Measurements from ENCODE around the gene NEB. TPM values are rescaled to one million over a fixed set of nuclear protein-coding genes. Genes with fewer than 3 reads are reported as not detected.
"Not testable (repeated sequence)": the region's sequence is repeated elsewhere in the genome, so short reads cannot be mapped to it uniquely, and the experiment has no call there.

The NEB gene
- polyA plus RNA-seq, 2 of the 4 experiments (the other 2 are of a cell fraction), result 0.67 to 4.4 TPM

DNA sequence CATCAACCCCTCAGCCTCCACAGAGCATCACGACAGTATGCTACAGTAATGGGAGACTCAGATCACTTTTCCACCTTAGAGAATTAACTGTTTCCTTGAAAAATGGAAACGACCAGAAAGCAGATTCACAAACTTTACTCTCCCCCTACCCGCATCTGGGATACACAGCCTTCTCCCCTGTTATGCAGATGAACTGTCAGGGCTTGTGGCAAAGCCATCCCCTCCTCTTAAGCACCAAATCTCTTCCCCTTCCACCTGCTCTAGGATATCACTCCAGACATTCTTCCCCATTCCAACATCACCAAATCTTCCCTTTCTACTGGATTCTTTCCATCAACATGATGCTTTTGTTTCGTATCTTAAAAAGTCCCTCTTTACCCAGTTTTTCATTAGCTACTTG is 26.4 kb downstream of the NEB start (continued):
- TF ChIP-seq RAD21 (conservative IDR thresholded peaks at IDR 0.05 in 1 of 2, IDR thresholded peaks at IDR 0.05 in 1 of 2), result no peak

DNA sequence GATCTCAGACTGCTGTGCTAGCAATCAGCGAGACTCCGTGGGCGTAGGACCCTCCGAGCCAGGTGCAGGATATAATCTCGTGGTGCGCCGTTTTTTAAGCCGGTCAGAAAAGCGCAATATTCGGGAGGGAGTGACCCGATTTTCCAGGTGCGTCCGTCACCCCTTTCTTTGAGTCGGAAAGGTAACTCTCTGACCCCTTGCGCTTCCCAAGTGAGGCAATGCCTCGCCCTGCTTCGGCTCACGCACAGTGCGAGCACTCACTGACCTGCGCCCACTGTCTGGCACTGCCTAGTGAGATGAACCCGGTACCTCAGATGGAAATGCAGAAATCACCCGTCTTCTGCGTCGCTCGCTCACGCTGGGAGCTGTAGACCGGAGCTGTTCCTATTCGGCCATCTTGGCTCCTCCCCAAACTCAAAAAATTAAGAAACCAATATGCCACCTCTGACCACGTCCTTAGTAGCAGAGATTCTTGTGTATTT is 29.8 kb downstream of the NEB start:
- 80% methylated on average over 26 of the region's 29 CpGs for WGBS (ENCODE audit: missing lambda C conversion rate)
- H3K27ac ChIP-seq; ATAC-seq; H3K4me1 ChIP-seq; CTCF ChIA-PET; DNase-seq (ENCODE audit: low read depth in 1 of 2, low spot score in 1 of 2); POLR2A ChIA-PET; H3K4me3 ChIP-seq; FAIRE-seq; H3K9me3 ChIP-seq; H3K4me2 ChIP-seq: not testable (repeated sequence)

DNA sequence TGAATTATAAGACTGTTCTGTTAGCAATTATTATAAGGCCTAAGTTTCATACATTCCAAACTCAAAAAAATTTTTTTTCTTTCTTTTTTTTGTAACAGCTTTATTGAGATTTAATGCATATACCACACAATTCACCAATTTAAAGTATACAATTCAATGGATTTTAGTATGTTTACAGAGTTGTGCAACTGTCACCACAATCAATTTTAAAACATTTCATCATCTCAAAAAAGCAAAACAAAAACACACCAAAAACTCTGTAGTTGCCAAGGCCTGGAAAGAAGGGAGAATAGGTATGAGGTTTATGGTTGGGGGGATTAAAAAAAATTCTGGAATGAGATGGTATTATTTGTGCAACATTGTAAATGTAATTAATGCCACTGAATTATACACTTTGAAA is 36.1 kb downstream of the NEB start:
- H3K27ac ChIP-seq; H3K4me2 ChIP-seq; CTCF ChIA-PET; FAIRE-seq; DNase-seq (ENCODE audit: low read depth in 1 of 2, low spot score in 1 of 2); H3K9me3 ChIP-seq; ATAC-seq; H3K4me1 ChIP-seq; H3K4me3 ChIP-seq; POLR2A ChIA-PET: not testable (repeated sequence)

DNA sequence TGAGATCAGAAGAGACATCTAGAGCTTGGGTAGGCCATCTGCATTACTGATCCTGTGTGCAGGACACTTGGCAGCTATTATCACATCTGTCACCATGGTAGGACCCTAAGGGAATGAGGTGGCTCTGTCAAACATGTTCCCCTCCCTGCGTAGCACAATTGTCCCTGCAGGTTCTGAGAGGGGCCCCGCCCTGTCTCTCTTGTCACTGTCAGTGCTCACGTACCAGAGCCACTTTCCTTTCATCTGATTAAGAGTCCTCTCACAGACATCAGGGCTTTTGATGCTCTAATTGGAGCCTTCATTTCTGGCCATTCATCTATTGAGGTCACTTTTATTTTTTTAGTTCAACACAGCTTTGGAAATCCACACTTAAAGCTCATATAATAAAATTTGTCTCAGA is 38.5 kb downstream of the NEB start:
- ATAC-seq (no peak), FAIRE-seq (no peak), DNase-seq (ENCODE audit: low read depth in 1 of 2, low spot score in 1 of 2) (no peak)
- no peaks in the 10 kb centered on the region for H3K9me3 ChIP-seq
- no peak overlapping the region for H3K4me2 ChIP-seq
- WGBS (ENCODE audit: missing lambda C conversion rate), result 71% methylated on average over 3 of the region's 3 CpGs
- H3K27ac ChIP-seq, result no peak overlapping the region
- POLR2A ChIA-PET, result no interaction called here
- CTCF ChIA-PET, result no interaction called here
- no peaks in the 10 kb centered on the region for H3K4me1 ChIP-seq
- H3K4me3 ChIP-seq, result no peak overlapping the region
- TF ChIP-seq FOSB (CRISPR knock-in tag; IDR thresholded peaks at IDR 0.05) (no peak), RAD21 (conservative IDR thresholded peaks at IDR 0.05 in 1 of 2, IDR thresholded peaks at IDR 0.05 in 1 of 2) (no peak), KDM1A (IDR thresholded peaks at IDR 0.05; ENCODE audit: low read depth) (no peak), HOXA7 (CRISPR knock-in tag; IDR thresholded peaks at IDR 0.05) (no peak), MYC (IDR thresholded peaks at IDR 0.05; ENCODE audit: borderline replicate concordance, low read length) (no peak), MAZ (IDR thresholded peaks at IDR 0.05; ENCODE audit: borderline replicate concordance, low read depth, low read length) (no peak), TP53 (CRISPR knock-in tag; IDR thresholded peaks at IDR 0.05) (no peak), HOXB13 (CRISPR knock-in tag; IDR thresholded peaks at IDR 0.05; ENCODE audit: low read depth) (no peak), ZNF302 (CRISPR knock-in tag; IDR thresholded peaks at IDR 0.05) (no peak), ZC3H11A (IDR thresholded peaks at IDR 0.05) (no peak), EHMT2 (IDR thresholded peaks at IDR 0.05; ENCODE audit: low read depth) (no peak), TFCP2L1 (CRISPR knock-in tag; IDR thresholded peaks at IDR 0.05) (no peak), CHD4 (IDR thresholded peaks at IDR 0.05; ENCODE audit: borderline replicate concordance) (no peak), RCOR1 (IDR thresholded peaks at IDR 0.05; ENCODE audit: low read depth, low read length) (no peak), NPAS2 (CRISPR knock-in tag; IDR thresholded peaks at IDR 0.05; ENCODE audit: borderline replicate concordance) (no peak), HOXB5 (CRISPR knock-in tag; IDR thresholded peaks at IDR 0.05) (no peak), POLR2A (IDR thresholded peaks at IDR 0.05; ENCODE audit: low read length) (no peak), RARB (CRISPR knock-in tag; IDR thresholded peaks at IDR 0.05) (no peak)
- TF ChIP-seq, protein P1, sequence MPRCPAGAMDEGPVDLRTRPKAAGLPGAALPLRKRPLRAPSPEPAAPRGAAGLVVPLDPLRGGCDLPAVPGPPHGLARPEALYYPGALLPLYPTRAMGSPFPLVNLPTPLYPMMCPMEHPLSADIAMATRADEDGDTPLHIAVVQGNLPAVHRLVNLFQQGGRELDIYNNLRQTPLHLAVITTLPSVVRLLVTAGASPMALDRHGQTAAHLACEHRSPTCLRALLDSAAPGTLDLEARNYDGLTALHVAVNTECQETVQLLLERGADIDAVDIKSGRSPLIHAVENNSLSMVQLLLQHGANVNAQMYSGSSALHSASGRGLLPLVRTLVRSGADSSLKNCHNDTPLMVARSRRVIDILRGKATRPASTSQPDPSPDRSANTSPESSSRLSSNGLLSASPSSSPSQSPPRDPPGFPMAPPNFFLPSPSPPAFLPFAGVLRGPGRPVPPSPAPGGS (IDR thresholded peaks at IDR 0.05), result no peak
- TF ChIP-seq, protein P2, sequence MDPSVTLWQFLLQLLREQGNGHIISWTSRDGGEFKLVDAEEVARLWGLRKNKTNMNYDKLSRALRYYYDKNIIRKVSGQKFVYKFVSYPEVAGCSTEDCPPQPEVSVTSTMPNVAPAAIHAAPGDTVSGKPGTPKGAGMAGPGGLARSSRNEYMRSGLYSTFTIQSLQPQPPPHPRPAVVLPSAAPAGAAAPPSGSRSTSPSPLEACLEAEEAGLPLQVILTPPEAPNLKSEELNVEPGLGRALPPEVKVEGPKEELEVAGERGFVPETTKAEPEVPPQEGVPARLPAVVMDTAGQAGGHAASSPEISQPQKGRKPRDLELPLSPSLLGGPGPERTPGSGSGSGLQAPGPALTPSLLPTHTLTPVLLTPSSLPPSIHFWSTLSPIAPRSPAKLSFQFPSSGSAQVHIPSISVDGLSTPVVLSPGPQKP (IDR thresholded peaks at IDR 0.05; ENCODE audit: low read depth, low read length), result no peak
